A673 (cell line): ENCODE data around the gene UGT1A9.

ENCODE experiments used
- EZH2 ChIP-seq: fragments of 200-600 bp; sonication (generic); IDR thresholded peaks from 2 replicates; pipeline ENCODE4 v1.6.1; 2017; ENCODE audit warnings: borderline replicate concordance, low read depth, mild to moderate bottlenecking, mixed read lengths, antibody characterized with exemption, low read length; ENCODE audit not compliant: poor library complexity, severe bottlenecking
- TF ChIP-seq, protein P1 (sequence below): fragments of 300-800, 200-600 bp; sonication (generic); conservative IDR thresholded peaks from 2 replicates; pipeline ENCODE4 v1.5.1; 2017; ENCODE audit warnings: low read depth, mild to moderate bottlenecking, antibody characterized with exemption, low read length, moderate library complexity, mixed read lengths

DNA sequence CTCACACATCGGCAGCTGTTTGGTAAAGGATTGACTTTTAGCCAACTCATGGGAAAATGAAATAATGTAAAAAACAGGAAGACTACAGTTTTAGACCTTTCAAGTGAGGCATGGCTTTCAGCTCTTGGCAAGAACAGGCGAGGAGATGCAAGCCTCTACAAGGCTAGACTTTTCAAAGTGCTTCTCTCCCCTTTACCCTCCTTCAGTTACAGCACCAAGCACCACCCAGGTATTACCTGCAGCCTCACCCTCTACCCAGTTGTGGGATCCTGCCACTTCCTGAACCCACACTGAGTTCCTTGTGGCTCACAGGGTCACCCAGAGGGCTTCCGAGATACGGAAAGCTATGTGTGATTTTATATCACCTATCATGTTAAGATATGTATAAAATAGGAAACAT lies 20.7 kb upstream of the UGT1A9 start:
- TF ChIP-seq, protein P1, sequence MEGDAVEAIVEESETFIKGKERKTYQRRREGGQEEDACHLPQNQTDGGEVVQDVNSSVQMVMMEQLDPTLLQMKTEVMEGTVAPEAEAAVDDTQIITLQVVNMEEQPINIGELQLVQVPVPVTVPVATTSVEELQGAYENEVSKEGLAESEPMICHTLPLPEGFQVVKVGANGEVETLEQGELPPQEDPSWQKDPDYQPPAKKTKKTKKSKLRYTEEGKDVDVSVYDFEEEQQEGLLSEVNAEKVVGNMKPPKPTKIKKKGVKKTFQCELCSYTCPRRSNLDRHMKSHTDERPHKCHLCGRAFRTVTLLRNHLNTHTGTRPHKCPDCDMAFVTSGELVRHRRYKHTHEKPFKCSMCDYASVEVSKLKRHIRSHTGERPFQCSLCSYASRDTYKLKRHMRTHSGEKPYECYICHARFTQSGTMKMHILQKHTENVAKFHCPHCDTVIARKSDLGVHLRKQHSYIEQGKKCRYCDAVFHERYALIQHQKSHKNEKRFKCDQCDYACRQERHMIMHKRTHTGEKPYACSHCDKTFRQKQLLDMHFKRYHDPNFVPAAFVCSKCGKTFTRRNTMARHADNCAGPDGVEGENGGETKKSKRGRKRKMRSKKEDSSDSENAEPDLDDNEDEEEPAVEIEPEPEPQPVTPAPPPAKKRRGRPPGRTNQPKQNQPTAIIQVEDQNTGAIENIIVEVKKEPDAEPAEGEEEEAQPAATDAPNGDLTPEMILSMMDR: no peak
- TF ChIP-seq EZH2: no peak
